ENCODE data around the gene SH3YL1. TPM values are rescaled to one million over a fixed set of nuclear protein-coding genes. Genes with fewer than 3 reads are reported as not detected.

SH3YL1 gene
- total and polyA plus RNA-seq, 2 of the 4 experiments (the other 2 are of a cell fraction), result 18.1 to 21.2 TPM

- Histone ChIP-seq H3K79me1 (ENCODE audit: low read depth in 1 of 2, low read length in 2 of 2) (no peaks in the 10 kb centered on the region), H3K9me1 (ENCODE audit: insufficient read depth, low read length) (peaks cover 4% of the 10 kb centered on the region), H3K23ac (ENCODE audit: low read depth, low read length) (no peak overlapping the region), H3K27me3 (ENCODE audit: control insufficient read depth, insufficient read depth, low read length) (no peaks in the 10 kb centered on the region), H3K4me2 (ENCODE audit: low read depth, low read length) (no peak overlapping the region), H4K5ac (ENCODE audit: low read depth, low read length) (no peak overlapping the region), H2BK5ac (ENCODE audit: low read depth, low read length, poor library complexity, severe bottlenecking) (no peak overlapping the region), H2BK15ac (ENCODE audit: low read depth, low read length) (no peak overlapping the region), H3K56ac (ENCODE audit: extremely low read depth, insufficient read depth, low read length) (no peak overlapping the region), H4K91ac (ENCODE audit: insufficient read depth, low read depth, low read length) (no peak overlapping the region), H2BK20ac (ENCODE audit: low read depth, low read length) (no peak overlapping the region), H2AK5ac (ENCODE audit: low read depth, low read length) (no peak overlapping the region), H2BK120ac (ENCODE audit: low read depth, low read length) (no peak overlapping the region), H3K27ac (ENCODE audit: insufficient read depth, low read length) (no peak overlapping the region), H2AFZ (replicated peaks; ENCODE audit: low read length, poor library complexity) (no peak overlapping the region), H3K18ac (ENCODE audit: low read depth, low read length) (no peak overlapping the region), H3K9ac (ENCODE audit: low read depth, low read length) (no peak overlapping the region), H3K36me3 (ENCODE audit: control insufficient read depth, insufficient read depth, low read length) (peaks cover 4% of the 10 kb centered on the region), H3K9me3 (ENCODE audit: control insufficient read depth, insufficient read depth, low read length) (no peaks in the 10 kb centered on the region), H4K20me1 (ENCODE audit: insufficient read depth, low read length) (no peaks in the 10 kb centered on the region), H2AK9ac (replicated peaks; ENCODE audit: low read depth, low read length, poor library complexity) (no peak overlapping the region), H4K8ac (ENCODE audit: low read depth in 2 of 2, low read length in 2 of 2) (no peak overlapping the region), H3K4me3 (ENCODE audit: insufficient read depth, low read depth, low read length) (no peak overlapping the region), H3K14ac (replicated peaks; ENCODE audit: low read depth, low read length) (no peak overlapping the region), H3K4me1 (ENCODE audit: control insufficient read depth, insufficient read depth, low read length) (no peaks in the 10 kb centered on the region), H3K4ac (ENCODE audit: low read depth, low read length) (no peak overlapping the region)
- no peak for TF ChIP-seq CHD1 (IDR thresholded peaks at IDR 0.05; ENCODE audit: low read depth, low read length)
- TF ChIP-seq RFX5 (IDR thresholded peaks at IDR 0.05; ENCODE audit: low read depth, low read length), result no peak
- no peak for TF ChIP-seq CEBPB (IDR thresholded peaks at IDR 0.05; ENCODE audit: low read depth, low read length)
- TF ChIP-seq SMC3 (IDR thresholded peaks at IDR 0.05; ENCODE audit: low read depth, low read length), result no peak
- no peak for TF ChIP-seq MAFK (IDR thresholded peaks at IDR 0.05; ENCODE audit: low read depth, low read length)
- TF ChIP-seq USF2 (IDR thresholded peaks at IDR 0.05; ENCODE audit: low read depth, low read length), result no peak
- TF ChIP-seq RCOR1 (IDR thresholded peaks at IDR 0.05; ENCODE audit: insufficient replicate concordance, low read length), result no peak
- no peak for TF ChIP-seq MXI1 (IDR thresholded peaks at IDR 0.05; ENCODE audit: borderline replicate concordance, low read depth, low read length)
- TF ChIP-seq CTCF (conservative IDR thresholded peaks at IDR 0.05; ENCODE audit: low read depth, low read length), result no peak
- no peak for TF ChIP-seq ELK1 (IDR thresholded peaks at IDR 0.05; ENCODE audit: borderline replicate concordance, low read depth, low read length)
- no peak for TF ChIP-seq NFE2L2 (IDR thresholded peaks at IDR 0.05; ENCODE audit: low read depth, low read length)
- no peak for TF ChIP-seq MAZ (IDR thresholded peaks at IDR 0.05; ENCODE audit: borderline replicate concordance, low read depth, low read length)
- no peak for TF ChIP-seq FOS (IDR thresholded peaks at IDR 0.05; ENCODE audit: low read depth, low read length)
- TF ChIP-seq POLR2A (IDR thresholded peaks at IDR 0.05; ENCODE audit: low read depth, low read length), result no peak
- TF ChIP-seq RAD21 (IDR thresholded peaks at IDR 0.05; ENCODE audit: low read length), result no peak
- TF ChIP-seq BHLHE40 (IDR thresholded peaks at IDR 0.05; ENCODE audit: low read depth, low read length), result no peak
- BruUV-seq (replicated peaks), result no TSS peak
- ChIA-PET CTCF (interaction anchor here (0.7 kb wide), 1 partner anchor 27 kb away, joined by 5 read pairs; no protein-coding TSS in a partner anchor), POLR2A (ENCODE audit: unreplicated experiment) (no interaction called here)
- no CpG with 5 or more reads among the region's 9 CpGs for WGBS, 2 experiments (ENCODE audit: extremely low coverage in 2 of 2, insufficient read length in 1 of 2)
- dilution Hi-C loops (cut with HindIII; ENCODE audit: low sequenced_read_pairs, unreplicated experiment), result no loop called here
- in situ Hi-C loops (cut with MboI; ENCODE audit: low sequenced_read_pairs), result no loop called here
- ATAC-seq (ENCODE audit: low read depth) (no peak), DNase-seq (no peak)
- intact Hi-C loops (cut with micrococcal nuclease), result no loop called here
Observed at GRCh38 chr2:231521-232185, 32.2 kb downstream of the SH3YL1 start.

All from IMR-90 (cell line).